H9 (cell line): ENCODE measurements around the gene ELOVL6. TPM values are rescaled to one million over a fixed set of nuclear protein-coding genes. Genes with fewer than 3 reads are reported as not detected.

Source experiments
- DNase-seq: peaks from one replicate; pipeline ENCODE4 v3.0.0-alpha.2; 2017
- H2AFZ ChIP-seq: one replicate; pipeline ENCODE4 v1.6.1; 2013; ENCODE audit warnings: mild to moderate bottlenecking, low read length, control low read depth, moderate library complexity
- H2AK5ac ChIP-seq: 2 replicates; pipeline ENCODE4 v1.6.1; 2013; ENCODE audit warnings: low read length, control low read depth, mixed read lengths; ENCODE audit not compliant: insufficient read length
- H2BK120ac ChIP-seq: one replicate; pipeline ENCODE4 v1.6.1; 2013; ENCODE audit warnings: low read depth, mild to moderate bottlenecking, low read length, control low read depth, inconsistent platforms; ENCODE audit not compliant: poor library complexity, severe bottlenecking
- H2BK12ac ChIP-seq: 2 replicates; pipeline ENCODE4 v1.6.1; 2013; ENCODE audit warnings: low read length, control low read depth, mixed read lengths, low read depth; ENCODE audit not compliant: insufficient read length
- H2BK15ac ChIP-seq: 2 replicates; pipeline ENCODE4 v1.6.1; 2013; ENCODE audit warnings: low read depth, low read length, control low read depth
- H2BK20ac ChIP-seq: one replicate; pipeline ENCODE4 v1.6.1; 2013; ENCODE audit warnings: low read depth, mild to moderate bottlenecking, low read length, control low read depth, inconsistent platforms; ENCODE audit not compliant: poor library complexity, severe bottlenecking
- H2BK5ac ChIP-seq: 2 replicates; pipeline ENCODE4 v1.6.1; 2013; ENCODE audit warnings: low read length, control low read depth, mixed read lengths; ENCODE audit not compliant: insufficient read length
- H3K14ac ChIP-seq: 2 replicates; pipeline ENCODE4 v1.6.1; 2013; ENCODE audit warnings: low read length, control low read depth; ENCODE audit not compliant: insufficient read depth
- H3K18ac ChIP-seq: 2 replicates; pipeline ENCODE4 v1.6.1; 2013; ENCODE audit warnings: low read depth, mild to moderate bottlenecking, mixed read lengths, low read length, control low read depth; ENCODE audit not compliant: insufficient read length
- H3K23ac ChIP-seq: 2 replicates; pipeline ENCODE4 v1.6.1; 2013; ENCODE audit warnings: low read length, control low read depth, mixed read lengths, low read depth; ENCODE audit not compliant: insufficient read length
- H3K23me2 ChIP-seq: 2 replicates; pipeline ENCODE4 v1.6.1; 2013; ENCODE audit warnings: low read depth, mild to moderate bottlenecking, mixed read lengths, low read length, control low read depth; ENCODE audit not compliant: insufficient read length, poor library complexity, severe bottlenecking
- H3K27ac ChIP-seq: 2 replicates; pipeline ENCODE4 v1.5.1; 2013; ENCODE audit warnings: low read length, control low read depth, mixed read lengths, low read depth; ENCODE audit not compliant: insufficient read length
- H3K27me3 ChIP-seq: 2 replicates; pipeline ENCODE4 v1.6.1; 2013; ENCODE audit warnings: low read length, control low read depth, inconsistent platforms; ENCODE audit not compliant: insufficient read depth
- H3K4ac ChIP-seq: 2 replicates; pipeline ENCODE4 v1.6.1; 2013; ENCODE audit warnings: low read depth, mild to moderate bottlenecking, control low read depth, inconsistent platforms, low read length, moderate library complexity
- H3K4me1 ChIP-seq: 2 replicates; pipeline ENCODE4 v1.6.1; 2013; ENCODE audit warnings: low read length, control low read depth, inconsistent platforms; ENCODE audit not compliant: insufficient read depth
- H3K4me2 ChIP-seq: 2 replicates; pipeline ENCODE4 v1.6.1; 2013; ENCODE audit warnings: low read length, control low read depth, mixed read lengths; ENCODE audit not compliant: insufficient read length, insufficient read depth
- H3K56ac ChIP-seq: 2 replicates; pipeline ENCODE4 v1.6.1; 2013; ENCODE audit warnings: low read depth, mild to moderate bottlenecking, mixed read lengths, low read length, control low read depth; ENCODE audit not compliant: insufficient read length
- H3K79me1 ChIP-seq: 2 replicates; pipeline ENCODE4 v1.6.1; 2013; ENCODE audit warnings: low read depth, mild to moderate bottlenecking, moderate library complexity, low read length, control low read depth, inconsistent platforms; ENCODE audit not compliant: insufficient read depth, poor library complexity, severe bottlenecking
- H3K79me2 ChIP-seq: 2 replicates; pipeline ENCODE4 v1.6.1; 2013; ENCODE audit warnings: low read length, control low read depth, inconsistent platforms; ENCODE audit not compliant: insufficient read depth
- H3K9ac ChIP-seq: 2 replicates; pipeline ENCODE4 v1.6.1; 2013; ENCODE audit warnings: low read length, control low read depth, mixed read lengths; ENCODE audit not compliant: insufficient read length; ENCODE audit errors: extremely low read depth
- H3K9me3 ChIP-seq: one replicate; pipeline ENCODE4 v1.6.1; 2013; ENCODE audit warnings: low read depth, low read length, inconsistent platforms; ENCODE audit not compliant: control insufficient read depth
- H3T11ph ChIP-seq: one replicate; pipeline ENCODE4 v1.6.1; 2013; ENCODE audit warnings: mild to moderate bottlenecking, low read length, control low read depth, inconsistent platforms
- H4K20me1 ChIP-seq: one replicate; pipeline ENCODE4 v1.6.1; 2013; ENCODE audit not compliant: control insufficient read depth, insufficient read length, insufficient read depth
- H4K5ac ChIP-seq: 2 replicates; pipeline ENCODE4 v1.6.1; 2013; ENCODE audit warnings: low read depth, mild to moderate bottlenecking, mixed read lengths, low read length, control low read depth; ENCODE audit not compliant: insufficient read length
- H4K8ac ChIP-seq: replicated peaks from 2 replicates; pipeline ENCODE4 v1.6.1; 2013; ENCODE audit warnings: low read length, control low read depth, mixed read lengths, low read depth; ENCODE audit not compliant: insufficient read length
- H4K91ac ChIP-seq: 2 replicates; pipeline ENCODE4 v1.6.1; 2013; ENCODE audit warnings: low read depth, mild to moderate bottlenecking, moderate library complexity, mixed read lengths, low read length, control low read depth; ENCODE audit not compliant: insufficient read length
- H3K27ac Mint-ChIP-seq, 3 experiments: 2 replicates in 2 of 3; 3 replicates in 1 of 3; pipeline ENCODE4 v1.8.0; 2020 to 2021; ENCODE audit warnings: mixed read lengths in 3 of 3, mild to moderate bottlenecking in 1 of 3, moderate library complexity in 1 of 3
- H3K27me3 Mint-ChIP-seq: 2 replicates; pipeline ENCODE4 v1.8.0; 2021; ENCODE audit warnings: low read depth, mild to moderate bottlenecking, moderate library complexity, mixed read lengths
- H3K36me3 Mint-ChIP-seq, 3 experiments: 2 replicates in 2 of 3; 3 replicates in 1 of 3; pipeline ENCODE4 v1.8.0; 2020 to 2021; ENCODE audit warnings: low read depth in 3 of 3, mixed read lengths in 3 of 3; ENCODE audit not compliant: insufficient read depth in 1 of 3
- H3K4me1 Mint-ChIP-seq, 2 experiments: 2 replicates each; pipeline ENCODE4 v1.8.0; 2020; ENCODE audit warnings: mixed read lengths in 2 of 2
- H3K4me3 Mint-ChIP-seq, 2 experiments: 2 replicates in 1 of 2; 3 replicates in 1 of 2; pipeline ENCODE4 v1.8.0; 2020 to 2021; ENCODE audit warnings: mild to moderate bottlenecking in 2 of 2, mixed read lengths in 2 of 2, moderate library complexity in 1 of 2
- H3K9me3 Mint-ChIP-seq, 2 experiments: 2 replicates in 1 of 2; 3 replicates in 1 of 2; pipeline ENCODE4 v1.8.0; 2020; ENCODE audit warnings: mild to moderate bottlenecking in 2 of 2, mixed read lengths in 2 of 2, moderate library complexity in 1 of 2
- CTCF ChIP-seq: fragments of 200-600 bp; sonication (generic); conservative IDR thresholded peaks from 3 replicates; pipeline ENCODE4 v1.8.0; 2021; ENCODE audit warnings: antibody characterized with exemption, mild to moderate bottlenecking
- WGBS: extraction: QIAGEN DNeasy Blood & Tissue Kit; methylation state at CpG from one replicate; pipeline ENCODE4 v1.1.7; 2013; ENCODE audit warnings: missing lambda C conversion rate, low lambda C conversion rate, mixed read lengths; ENCODE audit not compliant: insufficient read length; ENCODE audit errors: extremely low coverage; 5-methylcytosine and 5-hydroxymethylcytosine counted together
- total RNA-seq: library from RNA; stranded (reverse); gene quantifications from 2 replicates; pipeline ENCODE4 v1.2.1, GENCODE V29; 2021

ELOVL6 gene
- total RNA-seq, 1 experiment from 2014 or later, result 64.6 TPM

DNA sequence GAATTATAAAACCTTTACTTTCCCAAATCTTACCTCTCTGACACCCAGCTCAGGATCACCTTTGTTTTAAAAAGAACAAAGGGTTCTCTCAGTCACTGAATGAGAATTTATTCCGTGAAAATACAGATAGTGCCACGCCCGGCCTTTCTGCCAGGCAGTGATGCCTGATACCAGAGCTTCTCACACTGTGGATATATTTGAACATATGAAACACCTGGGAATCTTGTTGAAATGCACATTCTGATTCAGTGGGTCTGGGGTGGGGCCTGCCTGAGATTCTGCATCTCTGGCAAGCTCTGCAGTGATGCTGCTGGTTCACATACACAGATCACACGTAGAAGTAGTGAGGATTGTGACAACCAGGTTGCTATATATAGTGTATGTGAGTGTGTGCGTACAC lies 46.0 kb downstream of the ELOVL6 start:
- no peak overlapping the region for H3K9ac ChIP-seq
- no peak for DNase-seq
- peaks cover 7 to 10% (median 8%) of the 10 kb centered on the region in 3 experiments; a peak in 5 of 7 replicates for H3K36me3 Mint-ChIP-seq
- no peaks in the 10 kb centered on the region for H3K9me3 ChIP-seq
- no peak overlapping the region for H3K4me3 Mint-ChIP-seq
- no peak overlapping the region for H3K14ac ChIP-seq
- no peak overlapping the region for H2AK5ac ChIP-seq
- H3K79me2 ChIP-seq, result peaks cover 7% of the 10 kb centered on the region; the same call in 1 of the 2 replicates
- no peak overlapping the region for H2AFZ ChIP-seq
- H4K5ac ChIP-seq, result no peak overlapping the region
- peaks cover 0 to 2% of the 10 kb centered on the region in 2 experiments; a peak in 2 of 4 replicates for H3K4me1 Mint-ChIP-seq
- no CpG with 5 or more reads among the region's 5 CpGs for WGBS
- no peak overlapping the region for H3K4me2 ChIP-seq
- H2BK120ac ChIP-seq, result no peak overlapping the region
- no peaks in the 10 kb centered on the region for H4K20me1 ChIP-seq
- no peak overlapping the region for H3T11ph ChIP-seq
- H3K56ac ChIP-seq, result no peak overlapping the region
- H3K27me3 ChIP-seq, result no peaks in the 10 kb centered on the region
- H3K18ac ChIP-seq, result no peak overlapping the region
- peaks cover 3% of the 10 kb centered on the region for H3K79me1 ChIP-seq
- peak overlapping the region in 2 of 3 experiments; percentile 75 to 84; a peak in 3 of 7 replicates for H3K27ac Mint-ChIP-seq
- no peak overlapping the region for H2BK20ac ChIP-seq
- no peak overlapping the region for H2BK15ac ChIP-seq
- H2BK5ac ChIP-seq, result no peak overlapping the region
- H3K23ac ChIP-seq, result no peak overlapping the region
- TF ChIP-seq CTCF, result no peak
- no peak overlapping the region for H2BK12ac ChIP-seq
- no peaks in the 10 kb centered on the region for H3K27me3 Mint-ChIP-seq
- H3K4me1 ChIP-seq, result no peaks in the 10 kb centered on the region
- H3K4ac ChIP-seq, result no peak overlapping the region
- no peaks in the 10 kb centered on the region for H3K23me2 ChIP-seq
- H3K9me3 Mint-ChIP-seq, result no peaks in the 10 kb centered on the region
- no peak overlapping the region for H4K91ac ChIP-seq
- no peak overlapping the region for H3K27ac ChIP-seq
- no peak overlapping the region for H4K8ac ChIP-seq
